Spinal cord (tissue), 10 donors: ENCODE results near the gene ZNF385B. TPM values are rescaled to one million over a fixed set of nuclear protein-coding genes. Genes with fewer than 3 reads are reported as not detected.
A peak's percentile ranks its signal among the peaks of the same experiment; 100 is the strongest.

Experiments
- DNase-seq, 6 donors: peaks; one replicate each; pipeline versions ENCODE4 v3.0.0 to v3.0.0-alpha.2; 2013 to 2015; ENCODE audit warnings: low spot score in 6 of 6, low read depth in 4 of 6
- H3K27ac ChIP-seq: one replicate; pipeline ENCODE4 v1.5.1; 2013; ENCODE audit warnings: low read depth, low read length, control low read depth
- H3K27me3 ChIP-seq: one replicate; pipeline ENCODE4 v1.6.1; 2013; ENCODE audit warnings: low read length; ENCODE audit not compliant: control insufficient read depth, insufficient read depth
- H3K36me3 ChIP-seq: one replicate; pipeline ENCODE4 v1.6.1; 2013; ENCODE audit warnings: low read length; ENCODE audit not compliant: control insufficient read depth, insufficient read depth
- H3K4me1 ChIP-seq: one replicate; pipeline ENCODE4 v1.6.1; 2013; ENCODE audit warnings: low read length; ENCODE audit not compliant: control insufficient read depth, insufficient read depth
- H3K4me3 ChIP-seq: one replicate; pipeline ENCODE4 v1.5.1; 2013; ENCODE audit warnings: low read depth, low read length, control low read depth
- H3K9me3 ChIP-seq: one replicate; pipeline ENCODE4 v1.6.1; 2013; ENCODE audit warnings: low read length; ENCODE audit not compliant: control insufficient read depth, insufficient read depth
- WGBS: methylation state at CpG from one replicate; pipeline ENCODE4 v1.1.5; 2013; ENCODE audit warnings: missing lambda C conversion rate; ENCODE audit not compliant: insufficient coverage; 5-methylcytosine and 5-hydroxymethylcytosine counted together
- polyA plus RNA-seq, 2 donors: library from polyadenylated mRNA; unstranded; fragments of 120-200 nt; gene quantifications; one replicate each; pipeline ENCODE4 v1.2.1, GENCODE V29; 2013; ENCODE audit not compliant: insufficient read length in 2 of 2
- total RNA-seq, 2 donors: library from RNA; depleted of rRNA in 1 of 2; stranded (reverse); fragments of 120-200 nt in 1 of 2; fragments of >200 nt in 1 of 2; gene quantifications; one replicate each; pipeline versions ENCODE4 v1.2.3 to v1.2.4, GENCODE V29; 2013 to 2014
- donor health status: healthy.

ZNF385B gene
- total and polyA plus RNA-seq, 4 donors: 4.4 to 8.6 (median 5.4) TPM

- Histone ChIP-seq H3K27ac (no peak overlapping the region), H3K27me3 (no peaks in the 10 kb centered on the region), H3K4me3 (no peak overlapping the region), H3K9me3 (no peaks in the 10 kb centered on the region), H3K36me3 (no peaks in the 10 kb centered on the region), H3K4me1 (no peaks in the 10 kb centered on the region)
- no peak for DNase-seq
- 71% methylated on average over 1 of the region's 7 CpGs for WGBS
Observed at GRCh38 chr2:179592167-179592936, 269.1 kb downstream of the ZNF385B start.

- Histone ChIP-seq H3K27me3 (no peaks in the 10 kb centered on the region), H3K4me1 (no peaks in the 10 kb centered on the region), H3K36me3 (no peaks in the 10 kb centered on the region), H3K4me3 (no peak overlapping the region), H3K9me3 (no peaks in the 10 kb centered on the region), H3K27ac (no peak overlapping the region)
- WGBS: no CpG with 5 or more reads among the region's 1 CpG
- DNase-seq: no peak
Observed at GRCh38 chr2:179591690-179592089, 269.7 kb downstream of the ZNF385B start.

GRCh38 chr2:179588486-179589145 is 272.8 kb downstream of the ZNF385B start:
- no peaks in the 10 kb centered on the region for H3K27me3 ChIP-seq
- WGBS: 33% methylated on average over 1 of the region's 3 CpGs
- H3K4me1 ChIP-seq: no peaks in the 10 kb centered on the region
- H3K9me3 ChIP-seq: no peaks in the 10 kb centered on the region
- no peak overlapping the region for H3K4me3 ChIP-seq
- no peaks in the 10 kb centered on the region for H3K36me3 ChIP-seq
- no peak for DNase-seq
- H3K27ac ChIP-seq: no peak overlapping the region

GRCh38 chr2:179584760-179585159 is 276.7 kb downstream of the ZNF385B start:
- H3K4me1 ChIP-seq: no peaks in the 10 kb centered on the region
- H3K9me3 ChIP-seq: no peaks in the 10 kb centered on the region
- H3K27me3 ChIP-seq: no peaks in the 10 kb centered on the region

GRCh38 chr2:179581605-179582004 is 279.8 kb downstream of the ZNF385B start:
- no peaks in the 10 kb centered on the region for H3K36me3 ChIP-seq
- no peak for DNase-seq
- no peaks in the 10 kb centered on the region for H3K4me1 ChIP-seq
- no peak overlapping the region for H3K27ac ChIP-seq
- WGBS: no CpG with 5 or more reads among the region's 1 CpG
- H3K4me3 ChIP-seq: no peak overlapping the region
- H3K27me3 ChIP-seq: no peaks in the 10 kb centered on the region
- no peaks in the 10 kb centered on the region for H3K9me3 ChIP-seq

More at GRCh38 chr2:179584760-179585159, 276.7 kb downstream of the ZNF385B start:
- Histone ChIP-seq H3K36me3 (no peaks in the 10 kb centered on the region), H3K27ac (no peak overlapping the region), H3K4me3 (no peak overlapping the region)
- no peak for DNase-seq

- H3K4me1 ChIP-seq: no peaks in the 10 kb centered on the region
- WGBS: 82% methylated on average over 2 of the region's 4 CpGs
- no peak for DNase-seq
- no peak overlapping the region for H3K27ac ChIP-seq
- H3K4me3 ChIP-seq: no peak overlapping the region
- H3K9me3 ChIP-seq: no peaks in the 10 kb centered on the region
- H3K36me3 ChIP-seq: no peaks in the 10 kb centered on the region
- no peaks in the 10 kb centered on the region for H3K27me3 ChIP-seq
Observed at GRCh38 chr2:179580378-179581146, 280.9 kb downstream of the ZNF385B start.

- DNase-seq: peak in 1 of 6 donors; percentile 63
- H3K4me3 ChIP-seq: no peak overlapping the region
- no peaks in the 10 kb centered on the region for H3K4me1 ChIP-seq
Observed at GRCh38 chr2:179579800-179580199, 281.6 kb downstream of the ZNF385B start.

GRCh38 chr2:179578171-179578916 is 283.1 kb downstream of the ZNF385B start:
- DNase-seq: no peak
- H3K4me3 ChIP-seq: no peak overlapping the region
- no peaks in the 10 kb centered on the region for H3K4me1 ChIP-seq
- H3K27me3 ChIP-seq: no peaks in the 10 kb centered on the region
- no CpG with 5 or more reads among the region's 2 CpGs for WGBS
- H3K36me3 ChIP-seq: no peaks in the 10 kb centered on the region
- H3K9me3 ChIP-seq: no peaks in the 10 kb centered on the region
- H3K27ac ChIP-seq: no peak overlapping the region

More at GRCh38 chr2:179579800-179580199, 281.6 kb downstream of the ZNF385B start:
- Histone ChIP-seq H3K9me3 (no peaks in the 10 kb centered on the region), H3K36me3 (no peaks in the 10 kb centered on the region), H3K27ac (no peak overlapping the region), H3K27me3 (no peaks in the 10 kb centered on the region)

- no CpG with 5 or more reads among the region's 3 CpGs for WGBS
- H3K27me3 ChIP-seq: no peaks in the 10 kb centered on the region
- DNase-seq: no peak
- H3K9me3 ChIP-seq: no peaks in the 10 kb centered on the region
- H3K4me3 ChIP-seq: no peak overlapping the region
- H3K4me1 ChIP-seq: no peaks in the 10 kb centered on the region
- no peaks in the 10 kb centered on the region for H3K36me3 ChIP-seq
- no peak overlapping the region for H3K27ac ChIP-seq
Observed at GRCh38 chr2:179574061-179574519, 287.3 kb downstream of the ZNF385B start.
